HEK293T (cell line): Measurements from ENCODE around the gene MYO15B.

ENCODE experiments used
- CTCF ChIA-PET: fragments of 350-600 bp; formaldehyde crosslinking; extraction: SDS; loops from one replicate; lab custom pipeline; 2021; ENCODE audit warnings: antibody characterized with exemption, inconsistent platforms; lab: Yijun Ruan, JAX
- POLR2A ChIA-PET: fragments of 350-600 bp; formaldehyde crosslinking; extraction: SDS; loops from one replicate; lab custom pipeline; 2020; ENCODE audit warnings: antibody characterized with exemption, inconsistent platforms; lab: Yijun Ruan, JAX
- DNase-seq: peaks from one replicate; pipeline ENCODE4 v3.0.0; 2012; ENCODE audit warnings: mixed read lengths; ENCODE audit errors: extremely low spot score
- ARNT ChIP-seq: fragments of 450-650 bp; IDR thresholded peaks from 2 replicates; pipeline ENCODE4 v1.6.1; 2017; ENCODE audit warnings: mild to moderate bottlenecking
- BHLHE40 ChIP-seq: fragments of 450-650 bp; IDR thresholded peaks from 2 replicates; pipeline ENCODE4 v1.6.1; 2016; ENCODE audit warnings: mild to moderate bottlenecking, moderate library complexity, borderline replicate concordance
- CTBP1 ChIP-seq: fragments of 450-650 bp; IDR thresholded peaks from 2 replicates; pipeline ENCODE4 v1.6.1; 2016; ENCODE audit warnings: borderline replicate concordance
- ELF4 ChIP-seq: fragments of 450-650 bp; IDR thresholded peaks from 2 replicates; pipeline ENCODE4 v1.6.1; 2017; ENCODE audit warnings: antibody characterized with exemption
- FOXA1 ChIP-seq: fragments of 450-650 bp; IDR thresholded peaks from 2 replicates; pipeline ENCODE4 v1.6.1; 2016; ENCODE audit warnings: mild to moderate bottlenecking
- FOXK2 ChIP-seq: fragments of 450-650 bp; IDR thresholded peaks from 2 replicates; pipeline ENCODE4 v1.6.1; 2016; ENCODE audit warnings: mild to moderate bottlenecking
- FOXM1 ChIP-seq: fragments of 450-650 bp; IDR thresholded peaks from 2 replicates; pipeline ENCODE4 v1.6.1; 2017; ENCODE audit warnings: mild to moderate bottlenecking, borderline replicate concordance
- HDGF ChIP-seq: fragments of 450-650 bp; IDR thresholded peaks from 2 replicates; pipeline ENCODE4 v1.6.1; 2017; ENCODE audit warnings: antibody characterized with exemption, borderline replicate concordance
- L3MBTL2 ChIP-seq: fragments of 450-650 bp; conservative IDR thresholded peaks from 2 replicates; pipeline ENCODE4 v1.6.1; 2016; ENCODE audit warnings: mild to moderate bottlenecking
- LEF1 ChIP-seq: fragments of 450-650 bp; IDR thresholded peaks from 2 replicates; pipeline ENCODE4 v1.6.1; 2017; ENCODE audit warnings: mild to moderate bottlenecking, borderline replicate concordance
- NFRKB ChIP-seq: fragments of 450-650 bp; IDR thresholded peaks from 2 replicates; pipeline ENCODE4 v1.6.1; 2016; ENCODE audit warnings: mild to moderate bottlenecking, moderate library complexity
- SP1 ChIP-seq: fragments of 450-650 bp; IDR thresholded peaks from 2 replicates; pipeline ENCODE4 v1.6.1; 2017
- SUZ12 ChIP-seq: fragments of 450-650 bp; IDR thresholded peaks from 2 replicates; pipeline ENCODE4 v1.6.1; 2016; ENCODE audit warnings: mild to moderate bottlenecking
- TARDBP ChIP-seq: fragments of 450-650 bp; IDR thresholded peaks from 2 replicates; pipeline ENCODE4 v1.6.1; 2016
- ZNF384 ChIP-seq: fragments of 450-650 bp; IDR thresholded peaks from 2 replicates; pipeline ENCODE4 v1.6.1; 2016
- TF ChIP-seq, protein P1 (sequence below): fragments of 450-650 bp; IDR thresholded peaks from 2 replicates; pipeline ENCODE4 v1.6.1; 2016

MYO15B gene

DNA sequence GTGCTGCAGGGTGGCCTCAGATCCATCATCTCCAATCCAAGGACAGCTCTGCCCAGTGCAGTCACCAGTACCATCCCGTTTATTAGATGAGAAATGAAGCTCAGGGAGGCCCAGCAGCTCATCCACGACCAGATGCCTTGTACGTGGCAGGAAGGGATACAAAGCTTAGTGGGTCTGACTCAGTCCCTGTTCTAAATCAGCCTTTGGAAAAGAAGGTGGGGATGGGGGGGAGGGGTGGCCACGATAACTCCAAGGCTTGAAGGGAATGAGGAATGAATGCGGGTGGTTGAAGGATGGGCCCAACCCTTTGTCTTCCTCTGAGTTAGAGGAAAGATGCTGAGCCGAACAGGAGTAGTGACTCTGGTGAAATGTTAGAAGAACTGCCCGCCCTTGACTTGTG lies 36.3 kb upstream of the MYO15B start:
- ChIA-PET CTCF (interaction anchor here (1.0 kb wide), 1 partner anchor 50 kb away, joined by 3 read pairs; no protein-coding TSS in a partner anchor), POLR2A (interaction anchor here (0.6 kb wide), 1 partner anchor 491 kb away, joined by 3 read pairs; no protein-coding TSS in a partner anchor)
- TF ChIP-seq LEF1: no peak
- no peak for TF ChIP-seq CTBP1
- no peak for TF ChIP-seq FOXK2
- TF ChIP-seq BHLHE40: no peak
- no peak for TF ChIP-seq FOXM1
- TF ChIP-seq, protein P1, sequence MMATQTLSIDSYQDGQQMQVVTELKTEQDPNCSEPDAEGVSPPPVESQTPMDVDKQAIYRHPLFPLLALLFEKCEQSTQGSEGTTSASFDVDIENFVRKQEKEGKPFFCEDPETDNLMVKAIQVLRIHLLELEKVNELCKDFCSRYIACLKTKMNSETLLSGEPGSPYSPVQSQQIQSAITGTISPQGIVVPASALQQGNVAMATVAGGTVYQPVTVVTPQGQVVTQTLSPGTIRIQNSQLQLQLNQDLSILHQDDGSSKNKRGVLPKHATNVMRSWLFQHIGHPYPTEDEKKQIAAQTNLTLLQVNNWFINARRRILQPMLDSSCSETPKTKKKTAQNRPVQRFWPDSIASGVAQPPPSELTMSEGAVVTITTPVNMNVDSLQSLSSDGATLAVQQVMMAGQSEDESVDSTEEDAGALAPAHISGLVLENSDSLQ: no peak
- TF ChIP-seq SP1: no peak
- TF ChIP-seq NFRKB: no peak
- no peak for TF ChIP-seq ELF4
- no peak for TF ChIP-seq TARDBP
- no peak for TF ChIP-seq ZNF384
- TF ChIP-seq SUZ12: no peak
- TF ChIP-seq HDGF: no peak
- no peak for TF ChIP-seq L3MBTL2
- no peak for TF ChIP-seq ARNT
- no peak for TF ChIP-seq FOXA1
- no peak for DNase-seq

DNA sequence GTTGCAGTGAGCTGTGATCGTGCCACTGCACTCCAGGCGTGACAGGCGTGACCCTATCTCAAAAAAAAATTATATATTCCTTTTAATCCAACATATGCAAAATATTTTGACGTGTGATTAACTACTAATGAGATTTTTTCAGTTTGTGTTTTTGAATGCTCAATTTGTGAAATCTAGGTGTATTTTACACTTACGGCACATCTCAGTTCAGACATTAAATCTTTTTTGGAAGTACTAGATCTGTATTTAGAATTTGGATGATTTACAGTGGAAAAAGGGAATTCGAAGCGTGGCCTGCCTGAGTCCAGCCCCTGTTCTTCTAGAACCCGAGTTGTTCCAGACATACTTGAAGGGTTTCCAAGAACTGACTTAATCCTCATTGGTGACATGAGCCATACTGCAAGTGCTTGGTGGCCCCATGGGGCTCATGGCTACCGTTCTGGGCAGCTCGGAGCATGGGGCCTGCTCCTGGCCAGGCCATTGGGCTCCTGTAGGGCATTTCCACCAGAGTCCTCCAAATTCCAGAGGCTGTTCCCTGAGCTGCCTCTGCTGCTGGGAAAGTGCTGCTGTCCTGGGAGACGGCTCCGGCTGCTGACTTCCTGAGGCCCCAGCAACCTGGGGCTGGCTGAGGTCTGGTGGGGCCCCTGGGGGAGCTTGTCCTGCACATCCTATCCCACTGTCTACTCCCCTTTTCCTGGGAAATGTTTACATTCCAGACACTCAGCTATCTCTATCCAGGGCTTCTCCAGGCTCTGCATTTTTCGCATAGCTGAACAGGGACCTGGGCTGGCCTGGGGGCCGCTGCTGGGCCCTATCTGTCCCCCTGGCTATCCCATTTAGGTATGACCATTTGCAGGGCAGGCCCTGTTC lies 34.9 kb upstream of the MYO15B start:
- POLR2A ChIA-PET: no interaction called here
- no peak for DNase-seq

DNA sequence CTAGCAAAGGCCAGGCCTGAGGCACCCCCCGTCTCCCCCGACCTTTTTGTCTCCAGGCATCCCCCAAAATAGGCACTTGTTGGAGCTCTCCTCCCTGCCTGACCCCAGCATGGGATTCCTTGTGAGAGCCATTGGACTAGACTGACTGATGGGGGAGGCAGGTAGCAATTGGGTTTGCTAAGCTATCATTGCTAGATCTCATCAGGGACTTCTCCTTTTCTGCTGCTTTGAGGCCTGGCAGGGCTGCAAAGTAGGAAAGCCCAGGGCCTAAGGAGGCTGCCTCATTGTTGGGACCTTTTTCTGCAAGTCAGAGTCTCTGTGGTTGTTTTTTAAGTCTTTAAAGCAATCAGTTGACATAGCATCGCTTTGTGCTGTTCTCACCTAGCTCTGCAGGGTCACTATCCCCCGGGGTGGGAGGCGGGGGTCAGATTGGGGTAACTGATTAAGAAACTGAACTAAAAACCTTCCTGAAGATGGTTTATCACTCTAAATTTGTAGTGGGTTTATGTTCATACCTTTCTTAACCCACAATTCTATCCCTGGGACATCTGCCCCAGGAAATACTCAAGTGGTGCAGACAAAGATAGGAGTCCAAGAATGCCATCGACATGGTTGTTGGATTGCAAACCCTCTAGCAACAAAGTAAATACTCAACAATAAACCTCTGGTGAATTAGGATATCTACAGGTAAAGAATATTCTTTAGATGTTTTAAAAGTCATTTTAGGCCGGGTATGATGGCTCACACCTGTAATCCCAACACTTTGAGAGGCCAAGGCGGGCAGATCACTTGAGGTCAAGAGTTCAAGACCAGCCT lies 34.1 kb upstream of the MYO15B start:
- TF ChIP-seq SUZ12: no peak
- no peak for TF ChIP-seq BHLHE40
- POLR2A ChIA-PET: no interaction called here
- no peak for DNase-seq
- CTCF ChIA-PET: no interaction called here

More for the DNA sequence above, 34.9 kb upstream of the MYO15B start:
- CTCF ChIA-PET: no interaction called here
- TF ChIP-seq NFRKB (no peak), HDGF (no peak), SP1 (no peak), CTBP1 (no peak), ZNF384 (no peak), BHLHE40 (no peak), LEF1 (no peak), ELF4 (no peak), FOXK2 (no peak), SUZ12 (no peak)
- TF ChIP-seq, protein P1: no peak

DNA sequence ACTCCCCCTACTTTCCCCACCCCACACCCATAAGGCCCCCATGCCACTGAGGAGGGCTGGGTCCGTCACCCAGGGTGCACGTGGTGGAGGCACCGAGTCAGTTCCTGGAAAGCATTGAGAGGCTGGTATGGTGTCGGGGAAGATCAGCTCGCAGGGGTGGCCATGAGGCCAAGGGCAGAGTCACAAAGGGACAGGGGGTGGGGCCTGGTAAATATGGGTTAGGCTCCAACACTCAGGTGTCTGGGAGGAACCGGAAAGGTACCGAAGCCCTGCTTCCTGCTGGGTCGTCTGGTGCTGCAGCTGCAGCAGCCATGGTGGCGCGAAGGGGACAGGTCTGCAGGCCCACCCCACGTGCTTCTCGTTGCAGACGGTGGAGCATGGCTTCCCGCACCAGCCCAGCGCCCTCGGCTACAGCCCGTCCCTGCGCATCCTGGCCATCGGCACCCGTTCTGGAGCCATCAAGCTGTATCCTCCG lies 31.9 kb upstream of the MYO15B start:
- no peak for TF ChIP-seq ELF4
- TF ChIP-seq, protein P1: no peak
- no peak for TF ChIP-seq SUZ12
- TF ChIP-seq CTBP1: no peak
- no peak for TF ChIP-seq ZNF384
- TF ChIP-seq FOXA1: no peak
- TF ChIP-seq L3MBTL2: no peak
- no peak for TF ChIP-seq HDGF
- no peak for TF ChIP-seq TARDBP
- TF ChIP-seq BHLHE40: no peak
- no peak for TF ChIP-seq ARNT
- TF ChIP-seq FOXM1: no peak
- no peak for TF ChIP-seq FOXK2
- TF ChIP-seq NFRKB: no peak
- no peak for TF ChIP-seq LEF1
- no peak for TF ChIP-seq SP1
- DNase-seq: no peak
- ChIA-PET POLR2A (no interaction called here), CTCF (no interaction called here)

DNA sequence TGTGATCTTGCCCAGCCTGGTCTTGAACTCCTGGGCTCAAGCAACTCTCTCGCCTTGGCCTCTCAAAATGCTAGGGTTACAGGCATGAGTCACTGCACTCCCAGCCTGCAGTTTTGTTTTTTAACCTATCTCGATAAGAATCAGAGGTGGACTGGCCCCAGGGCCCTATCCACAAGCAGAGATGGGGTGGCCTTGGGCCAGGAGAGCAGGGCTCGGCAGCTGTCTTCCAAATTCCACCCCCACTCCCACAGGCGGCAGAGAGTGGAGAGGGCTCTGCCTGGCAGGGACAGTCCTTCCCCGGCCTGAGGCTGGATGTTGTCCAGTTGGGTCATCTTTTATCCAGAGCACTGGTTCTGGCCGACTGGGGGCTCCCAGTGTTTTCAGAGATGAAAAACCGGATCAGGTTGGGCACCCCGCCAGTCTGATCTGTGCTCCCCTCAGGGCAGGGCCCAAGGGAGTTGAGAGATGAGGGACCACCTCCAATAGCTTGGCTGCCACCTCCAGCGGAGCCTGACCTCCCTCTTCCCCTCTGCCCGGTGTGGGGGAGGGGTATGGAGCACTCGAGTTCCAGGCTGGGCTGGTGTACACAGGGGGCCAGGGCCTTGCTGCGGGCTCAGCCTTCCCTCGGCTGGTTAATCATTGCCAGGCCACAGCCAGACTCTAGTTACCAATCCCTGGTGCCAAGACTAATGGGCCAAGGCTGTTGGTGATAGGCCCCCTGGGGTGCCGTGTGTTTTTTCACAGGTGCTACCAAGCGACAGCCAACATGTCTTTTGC lies 30.3 kb upstream of the MYO15B start:
- CTCF ChIA-PET: interaction anchor here (1.0 kb wide), 1 partner anchor 32 kb away, joined by 4 read pairs; the partner anchor contains the start of gene LLGL2
- no peak for DNase-seq
- POLR2A ChIA-PET: no interaction called here
- no peak for TF ChIP-seq NFRKB
- no peak for TF ChIP-seq FOXA1
- TF ChIP-seq ARNT: no peak
- no peak for TF ChIP-seq SP1
- TF ChIP-seq FOXK2: no peak
- TF ChIP-seq, protein P1: no peak
- TF ChIP-seq L3MBTL2: no peak
- TF ChIP-seq ELF4: no peak
- TF ChIP-seq FOXM1: no peak
- TF ChIP-seq BHLHE40: no peak
- no peak for TF ChIP-seq SUZ12
